HG03460 (cell line): ENCODE data around the gene GFOD2.
A peak's percentile ranks its signal among the peaks of the same experiment; 100 is the strongest.

Source experiments
- ATAC-seq: cut with Tn5 transposase; IDR thresholded peaks from one replicate; pipeline ENCODE4 v1.9.1; 2021; ENCODE audit not compliant: unreplicated experiment

Gene GFOD2

GRCh38 chr16:67647681-67648080 is 71.4 kb downstream of the GFOD2 start:
- no peak for ATAC-seq

- no peak for ATAC-seq
Observed at GRCh38 chr16:67647111-67647651, 71.9 kb downstream of the GFOD2 start.

- ATAC-seq, result peak; percentile 10
Observed at GRCh38 chr16:67645397-67646121, 73.6 kb downstream of the GFOD2 start.

GRCh38 chr16:67644038-67644437 is 75.1 kb downstream of the GFOD2 start:
- ATAC-seq, result no peak

GRCh38 chr16:67641779-67642708 is 77.1 kb downstream of the GFOD2 start:
- no peak for ATAC-seq

- ATAC-seq, result no peak
Observed at GRCh38 chr16:67637625-67638024, 81.5 kb downstream of the GFOD2 start.

GRCh38 chr16:67636713-67637112 is 82.4 kb downstream of the GFOD2 start:
- no peak for ATAC-seq

GRCh38 chr16:67632415-67633172 is 86.5 kb downstream of the GFOD2 start:
- no peak for ATAC-seq

GRCh38 chr16:67628216-67628615 is 90.9 kb downstream of the GFOD2 start:
- ATAC-seq, result no peak
